Measurements from ENCODE around the gene SLC26A11.

DNA sequence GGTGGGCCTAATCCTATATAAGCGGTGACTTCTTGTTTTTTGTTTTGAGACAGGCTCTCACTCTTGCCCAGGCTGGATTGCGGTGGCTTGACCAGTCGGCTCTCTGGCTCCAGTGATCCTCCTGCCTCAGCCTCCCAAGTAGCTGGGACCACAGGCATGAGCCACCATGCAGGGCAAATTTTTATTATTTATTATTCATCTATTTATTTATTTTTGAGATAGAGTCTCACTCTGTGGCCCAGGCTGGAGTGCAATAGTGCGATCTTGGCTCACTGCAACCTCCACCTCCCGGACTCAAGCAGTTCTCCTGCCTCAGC is 35.8 kb downstream of the SLC26A11 start:
- TF ChIP-seq, protein P1, sequence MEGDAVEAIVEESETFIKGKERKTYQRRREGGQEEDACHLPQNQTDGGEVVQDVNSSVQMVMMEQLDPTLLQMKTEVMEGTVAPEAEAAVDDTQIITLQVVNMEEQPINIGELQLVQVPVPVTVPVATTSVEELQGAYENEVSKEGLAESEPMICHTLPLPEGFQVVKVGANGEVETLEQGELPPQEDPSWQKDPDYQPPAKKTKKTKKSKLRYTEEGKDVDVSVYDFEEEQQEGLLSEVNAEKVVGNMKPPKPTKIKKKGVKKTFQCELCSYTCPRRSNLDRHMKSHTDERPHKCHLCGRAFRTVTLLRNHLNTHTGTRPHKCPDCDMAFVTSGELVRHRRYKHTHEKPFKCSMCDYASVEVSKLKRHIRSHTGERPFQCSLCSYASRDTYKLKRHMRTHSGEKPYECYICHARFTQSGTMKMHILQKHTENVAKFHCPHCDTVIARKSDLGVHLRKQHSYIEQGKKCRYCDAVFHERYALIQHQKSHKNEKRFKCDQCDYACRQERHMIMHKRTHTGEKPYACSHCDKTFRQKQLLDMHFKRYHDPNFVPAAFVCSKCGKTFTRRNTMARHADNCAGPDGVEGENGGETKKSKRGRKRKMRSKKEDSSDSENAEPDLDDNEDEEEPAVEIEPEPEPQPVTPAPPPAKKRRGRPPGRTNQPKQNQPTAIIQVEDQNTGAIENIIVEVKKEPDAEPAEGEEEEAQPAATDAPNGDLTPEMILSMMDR (conservative IDR thresholded peaks at IDR 0.05 in 1 of 2, IDR thresholded peaks at IDR 0.05 in 1 of 2; ENCODE audit: low read depth in 1 of 2, low read length in 2 of 2), result no peak
- TF ChIP-seq EZH2 (IDR thresholded peaks at IDR 0.05; ENCODE audit: low read length, missing control alignments), result no peak
